Kidney (tissue), 14 donors: ENCODE measurements around the gene USP6. TPM values are rescaled to one million over a fixed set of nuclear protein-coding genes. Genes with fewer than 3 reads are reported as not detected.
A peak's percentile ranks its signal among the peaks of the same experiment; 100 is the strongest.

Experiments
- DNase-seq, 5 donors: peaks; one replicate each; pipeline ENCODE4 v3.0.0-alpha.2; 2013 to 2020
- FAIRE-seq: peaks from 2 replicates; lab custom pipeline; 2012; peaks lifted over from hg19 to GRCh38; lab: Jason Lieb, UNC
- H3K27ac ChIP-seq, 2 donors: one replicate each; pipeline ENCODE4 v1.7.0; 2013; ENCODE audit warnings: low read depth in 2 of 2, low read length in 2 of 2, inconsistent platforms in 1 of 2
- H3K27me3 ChIP-seq: one replicate; pipeline ENCODE4 v1.7.1; 2013; ENCODE audit warnings: low read length, inconsistent platforms; ENCODE audit not compliant: control insufficient read depth, insufficient read depth
- H3K36me3 ChIP-seq, 3 donors: one replicate each; pipeline versions ENCODE4 v1.7.0 to v1.7.1; 2013; ENCODE audit warnings: low read length in 3 of 3, control low read depth in 1 of 3, inconsistent platforms in 1 of 3; ENCODE audit not compliant: insufficient read depth in 3 of 3, control insufficient read depth in 2 of 3
- H3K4me1 ChIP-seq, 3 donors: one replicate each; pipeline versions ENCODE4 v1.7.0 to v1.7.1; 2013; ENCODE audit warnings: low read length in 3 of 3, inconsistent platforms in 1 of 3, low read depth in 1 of 3; ENCODE audit not compliant: control insufficient read depth in 2 of 3, insufficient read depth in 2 of 3
- H3K4me3 ChIP-seq, 3 donors: one replicate each; pipeline versions ENCODE4 v1.7.0 to v1.8.1; 2013; ENCODE audit warnings: low read length in 3 of 3, control low read depth in 1 of 3, inconsistent platforms in 1 of 3
- H3K9ac ChIP-seq, 3 donors: one replicate each; pipeline versions ENCODE4 v1.7.0 to v1.7.1; 2013; ENCODE audit warnings: low read length in 3 of 3, control low read depth in 1 of 3, inconsistent platforms in 1 of 3
- H3K9me3 ChIP-seq, 3 donors: one replicate each; pipeline versions ENCODE4 v1.7.0 to v1.7.1; 2013; ENCODE audit warnings: low read length in 3 of 3, control low read depth in 1 of 3, inconsistent platforms in 1 of 3; ENCODE audit not compliant: control insufficient read depth in 2 of 3, insufficient read depth in 1 of 3
- CTCF ChIP-seq: IDR thresholded peaks from 3 replicates; pipeline ENCODE4 v1.5.1; 2012; ENCODE audit warnings: mild to moderate bottlenecking, moderate library complexity, borderline replicate concordance; ENCODE audit not compliant: insufficient read depth; ENCODE audit errors: extremely low read depth
- intact Hi-C: fragments of 100-400 bp; cut with DNase I; formaldehyde crosslinking; loops from one replicate; pipeline ENCODE4 v1.11.1; 2022
- polyA plus RNA-seq: library from polyadenylated mRNA; stranded (reverse); fragments of 350-450 nt; fragmentation: Illumina TruSeq; extraction: RNeasy Lipid Tissue Mini Kit (QIAGEN cat#74804); gene quantifications from one replicate; pipeline ENCODE4 v1.2.3, GENCODE V29; 2014; ENCODE audit warnings: low read depth, low replicate concordance; ENCODE audit not compliant: insufficient read depth
- total RNA-seq: library from RNA; stranded (reverse); fragmentation: NEBNext Ultra II Directional; extraction: Animal tissue kit (Norgen Biotek cat#: 25700); gene quantifications from one replicate; pipeline ENCODE4 v1.2.1, GENCODE V29; 2021
- donor health status: control.
- donor health status: control.
- donor health status: control.
- donor health status: control.
- donor health status: control.
- donor health status: DM: yes; HTN: yes; CAD: no.
- donor health status: Normal renal cell carcinoma (clear cell type).

The USP6 gene
- total and polyA plus RNA-seq, 2 donors from 2014 or later: 0.06 to 0.19 TPM

- Histone ChIP-seq H3K9me3 (peaks cover 0 to 42% (median 8%) of the 10 kb centered on the region in 3 donors), H3K27ac (no peak overlapping the region), H3K9ac (no peak overlapping the region), H3K4me1 (no peaks in the 10 kb centered on the region), H3K36me3 (no peaks in the 10 kb centered on the region), H3K4me3 (no peak overlapping the region), H3K27me3 (no peaks in the 10 kb centered on the region)
- TF ChIP-seq CTCF: no peak
- intact Hi-C loops: no loop called here
- FAIRE-seq (no peak), DNase-seq (peak in 2 of 5 donors; percentile 54 to 70)
Measured at GRCh38 chr17:5099271-5099670, 16.6 kb upstream of the USP6 start.

- no peak for DNase-seq
- H3K4me1 ChIP-seq: no peaks in the 10 kb centered on the region
- no peak for FAIRE-seq
- H3K36me3 ChIP-seq: peaks cover 0 to 2% (median under 1%) of the 10 kb centered on the region in 3 donors
- no peak overlapping the region for H3K9ac ChIP-seq
- H3K27ac ChIP-seq: no peak overlapping the region
- intact Hi-C loops: no loop called here
- no peak for TF ChIP-seq CTCF
- no peaks in the 10 kb centered on the region for H3K27me3 ChIP-seq
- H3K4me3 ChIP-seq: no peak overlapping the region
- H3K9me3 ChIP-seq: peaks cover 0 to 28% (median 2%) of the 10 kb centered on the region in 3 donors
Measured at GRCh38 chr17:5100832-5101231, 15.0 kb upstream of the USP6 start.

GRCh38 chr17:5110816-5111215, 5.0 kb upstream of the USP6 start:
- H3K4me3 ChIP-seq: peak overlapping the region; percentile 72 to 94 (median 86)
- FAIRE-seq: no peak
- peaks cover 0 to 15% (median 10%) of the 10 kb centered on the region in 3 donors for H3K36me3 ChIP-seq
- H3K4me1 ChIP-seq: peaks cover 0 to 5% (median 3%) of the 10 kb centered on the region in 3 donors
- TF ChIP-seq CTCF: no peak
- intact Hi-C loops: no loop called here
- no peaks in the 10 kb centered on the region for H3K9me3 ChIP-seq
- H3K27ac ChIP-seq: no peak overlapping the region
- peak in 1 of 5 donors; percentile 38 for DNase-seq
- H3K27me3 ChIP-seq: peaks cover 2% of the 10 kb centered on the region
- H3K9ac ChIP-seq: peak overlapping the region; percentile 3 to 73 (median 69)
